Measurements from ENCODE around the gene BOK.
"Not testable (repeated sequence)": the region's sequence is repeated elsewhere in the genome, so short reads cannot be mapped to it uniquely, and the experiment has no call there.

Gene BOK

GRCh38 chr2:241572915-241573651 lies 14.5 kb downstream of the BOK start:
- H3K18ac ChIP-seq (ENCODE audit: low read depth in 1 of 2, low read length in 2 of 2); H2AK5ac ChIP-seq (ENCODE audit: low read length, severe bottlenecking); H3K4ac ChIP-seq (ENCODE audit: low read depth in 1 of 2, low read length in 2 of 2); H3K27me3 ChIP-seq (ENCODE audit: control insufficient read depth in 1 of 2, insufficient read depth in 1 of 2, low read length in 2 of 2); H3K4me2 ChIP-seq (ENCODE audit: low read length, poor library complexity, severe bottlenecking); H3K27ac ChIP-seq (ENCODE audit: low read length, poor library complexity, severe bottlenecking); H3K23ac ChIP-seq (ENCODE audit: low read length in 2 of 2); DNase-seq; H3K4me3 ChIP-seq (ENCODE audit: insufficient read depth in 1 of 2, low read depth in 1 of 2, low read length in 2 of 2); H2BK12ac ChIP-seq (ENCODE audit: low read length in 2 of 2); H3K14ac ChIP-seq (ENCODE audit: low read length in 2 of 2); H4K8ac ChIP-seq (ENCODE audit: low read length); H2BK120ac ChIP-seq (ENCODE audit: low read depth, low read length); H3K9me3 ChIP-seq (ENCODE audit: control insufficient read depth, low read length); H2AFZ ChIP-seq (ENCODE audit: low read depth, low read length); H3K9ac ChIP-seq (ENCODE audit: low read length); H2BK5ac ChIP-seq (ENCODE audit: low read depth, low read length, poor library complexity, severe bottlenecking); H4K91ac ChIP-seq (ENCODE audit: low read length); H2BK15ac ChIP-seq (ENCODE audit: low read depth, poor library complexity, severe bottlenecking): not testable (repeated sequence)
- H3K79me1 ChIP-seq (replicated peaks; ENCODE audit: low read length, poor library complexity, severe bottlenecking), result peaks cover 12% of the 10 kb centered on the region
- peaks cover 12 to 52% of the 10 kb centered on the region in 2 experiments for H3K36me3 ChIP-seq (ENCODE audit: control insufficient read depth in 1 of 2, insufficient read depth in 2 of 2, low read depth in 1 of 2, low read length in 2 of 2)
- H3K4me1 ChIP-seq (ENCODE audit: control insufficient read depth, insufficient read depth, low read depth, low read length), result peaks cover 26% of the 10 kb centered on the region
- WGBS, result 96% methylated on average over 19 of the region's 20 CpGs

GRCh38 chr2:241573741-241574140 lies 15.2 kb downstream of the BOK start:
- H4K8ac ChIP-seq (ENCODE audit: low read length), result no peak overlapping the region
- no peaks in the 10 kb centered on the region for H3K9me3 ChIP-seq (ENCODE audit: control insufficient read depth, low read length)
- H3K4me3 ChIP-seq (ENCODE audit: insufficient read depth in 1 of 2, low read depth in 1 of 2, low read length in 2 of 2), result no peak overlapping the region
- peaks cover 12 to 52% of the 10 kb centered on the region in 2 experiments for H3K36me3 ChIP-seq (ENCODE audit: control insufficient read depth in 1 of 2, insufficient read depth in 2 of 2, low read depth in 1 of 2, low read length in 2 of 2)
- H3K23ac ChIP-seq (ENCODE audit: low read length in 2 of 2), result no peak overlapping the region
- H4K91ac ChIP-seq (ENCODE audit: low read length), result no peak overlapping the region
- H2BK120ac ChIP-seq (ENCODE audit: low read depth, low read length), result no peak overlapping the region
- H2BK12ac ChIP-seq (ENCODE audit: low read length in 2 of 2), result no peak overlapping the region
- no peak overlapping the region for H2AK5ac ChIP-seq (ENCODE audit: low read length, severe bottlenecking)
- DNase-seq, result no peak
- H3K4ac ChIP-seq (ENCODE audit: low read depth in 1 of 2, low read length in 2 of 2), result no peak overlapping the region
- H3K4me2 ChIP-seq (ENCODE audit: low read length, poor library complexity, severe bottlenecking), result no peak overlapping the region
- H2AFZ ChIP-seq (ENCODE audit: low read depth, low read length), result no peak overlapping the region
- H2BK5ac ChIP-seq (ENCODE audit: low read depth, low read length, poor library complexity, severe bottlenecking), result no peak overlapping the region
- peaks cover 12% of the 10 kb centered on the region for H3K79me1 ChIP-seq (replicated peaks; ENCODE audit: low read length, poor library complexity, severe bottlenecking)
- no peaks in the 10 kb centered on the region for H3K27me3 ChIP-seq (ENCODE audit: control insufficient read depth in 1 of 2, insufficient read depth in 1 of 2, low read length in 2 of 2)
- H2BK15ac ChIP-seq (ENCODE audit: low read depth, poor library complexity, severe bottlenecking), result no peak overlapping the region
- no peak overlapping the region for H3K27ac ChIP-seq (ENCODE audit: low read length, poor library complexity, severe bottlenecking)
- no peak overlapping the region for H3K18ac ChIP-seq (ENCODE audit: low read depth in 1 of 2, low read length in 2 of 2)
- WGBS, result 95% methylated on average over 12 of the region's 12 CpGs
- no peak overlapping the region for H3K9ac ChIP-seq (ENCODE audit: low read length)
- H3K4me1 ChIP-seq (ENCODE audit: control insufficient read depth, insufficient read depth, low read depth, low read length), result peaks cover 27% of the 10 kb centered on the region
- no peak overlapping the region for H3K14ac ChIP-seq (ENCODE audit: low read length in 2 of 2)

GRCh38 chr2:241574911-241575623 lies 16.5 kb downstream of the BOK start:
- H3K27ac ChIP-seq (ENCODE audit: low read length, poor library complexity, severe bottlenecking), result no peak overlapping the region
- no peak overlapping the region for H2AK5ac ChIP-seq (ENCODE audit: low read length, severe bottlenecking)
- no peak for DNase-seq
- H3K4me2 ChIP-seq (ENCODE audit: low read length, poor library complexity, severe bottlenecking), result no peak overlapping the region
- no peak overlapping the region for H2AFZ ChIP-seq (ENCODE audit: low read depth, low read length)
- H3K4me1 ChIP-seq (ENCODE audit: control insufficient read depth, insufficient read depth, low read depth, low read length), result peaks cover 25% of the 10 kb centered on the region
- no peak overlapping the region for H2BK15ac ChIP-seq (ENCODE audit: low read depth, poor library complexity, severe bottlenecking)
- no peak overlapping the region for H3K4ac ChIP-seq (ENCODE audit: low read depth in 1 of 2, low read length in 2 of 2)
- no peak overlapping the region for H2BK5ac ChIP-seq (ENCODE audit: low read depth, low read length, poor library complexity, severe bottlenecking)
- no peaks in the 10 kb centered on the region for H3K9me3 ChIP-seq (ENCODE audit: control insufficient read depth, low read length)
- WGBS, result 93% methylated on average over 7 of the region's 7 CpGs
- H4K91ac ChIP-seq (ENCODE audit: low read length), result no peak overlapping the region
- H2BK120ac ChIP-seq (ENCODE audit: low read depth, low read length), result no peak overlapping the region
- no peak overlapping the region for H3K18ac ChIP-seq (ENCODE audit: low read depth in 1 of 2, low read length in 2 of 2)
- no peak overlapping the region for H4K8ac ChIP-seq (ENCODE audit: low read length)
- no peaks in the 10 kb centered on the region for H3K27me3 ChIP-seq (ENCODE audit: control insufficient read depth in 1 of 2, insufficient read depth in 1 of 2, low read length in 2 of 2)
- H3K9ac ChIP-seq (ENCODE audit: low read length), result no peak overlapping the region
- peaks cover 7% of the 10 kb centered on the region for H3K79me1 ChIP-seq (replicated peaks; ENCODE audit: low read length, poor library complexity, severe bottlenecking)
- no peak overlapping the region for H3K23ac ChIP-seq (ENCODE audit: low read length in 2 of 2)
- H3K14ac ChIP-seq (ENCODE audit: low read length in 2 of 2), result no peak overlapping the region
- H2BK12ac ChIP-seq (ENCODE audit: low read length in 2 of 2), result no peak overlapping the region
- H3K36me3 ChIP-seq (ENCODE audit: control insufficient read depth in 1 of 2, insufficient read depth in 2 of 2, low read depth in 1 of 2, low read length in 2 of 2), result peaks cover 12 to 54% of the 10 kb centered on the region in 2 experiments
- H3K4me3 ChIP-seq (ENCODE audit: insufficient read depth in 1 of 2, low read depth in 1 of 2, low read length in 2 of 2), result no peak overlapping the region

- Histone ChIP-seq H3K4me1 (ENCODE audit: control insufficient read depth, insufficient read depth, low read depth, low read length) (peaks cover 25% of the 10 kb centered on the region), H2AK5ac (ENCODE audit: low read length, severe bottlenecking) (no peak overlapping the region), H2BK15ac (ENCODE audit: low read depth, poor library complexity, severe bottlenecking) (no peak overlapping the region), H3K14ac (ENCODE audit: low read length in 2 of 2) (no peak overlapping the region), H4K8ac (ENCODE audit: low read length) (no peak overlapping the region), H3K9me3 (ENCODE audit: control insufficient read depth, low read length) (no peaks in the 10 kb centered on the region), H3K4me2 (ENCODE audit: low read length, poor library complexity, severe bottlenecking) (no peak overlapping the region), H3K4ac (ENCODE audit: low read depth in 1 of 2, low read length in 2 of 2) (no peak overlapping the region), H3K4me3 (ENCODE audit: insufficient read depth in 1 of 2, low read depth in 1 of 2, low read length in 2 of 2) (no peak overlapping the region), H3K9ac (ENCODE audit: low read length) (no peak overlapping the region), H3K36me3 (ENCODE audit: control insufficient read depth in 1 of 2, insufficient read depth in 2 of 2, low read depth in 1 of 2, low read length in 2 of 2) (peaks cover 17 to 53% of the 10 kb centered on the region in 2 experiments), H3K23ac (ENCODE audit: low read length in 2 of 2) (no peak overlapping the region), H2AFZ (ENCODE audit: low read depth, low read length) (no peak overlapping the region), H3K27ac (ENCODE audit: low read length, poor library complexity, severe bottlenecking) (no peak overlapping the region), H2BK120ac (ENCODE audit: low read depth, low read length) (no peak overlapping the region), H2BK5ac (ENCODE audit: low read depth, low read length, poor library complexity, severe bottlenecking) (no peak overlapping the region), H3K18ac (ENCODE audit: low read depth in 1 of 2, low read length in 2 of 2) (no peak overlapping the region), H4K91ac (ENCODE audit: low read length) (no peak overlapping the region), H3K79me1 (replicated peaks; ENCODE audit: low read length, poor library complexity, severe bottlenecking) (peaks cover 7% of the 10 kb centered on the region), H2BK12ac (ENCODE audit: low read length in 2 of 2) (no peak overlapping the region), H3K27me3 (ENCODE audit: control insufficient read depth in 1 of 2, insufficient read depth in 1 of 2, low read length in 2 of 2) (no peaks in the 10 kb centered on the region)
- no peak for DNase-seq
- 76% methylated on average over 5 of the region's 5 CpGs for WGBS
Observed at GRCh38 chr2:241575624-241576292, 17.2 kb downstream of the BOK start.

Data from mesenchymal stem cell (in vitro differentiated cells and primary cell).